HG03457 (cell line): ENCODE data around the gene MBNL1.
"Not testable (repeated sequence)": the region's sequence is repeated elsewhere in the genome, so short reads cannot be mapped to it uniquely, and the experiment has no call there.

Source experiments
- ATAC-seq: cut with Tn5 transposase; IDR thresholded peaks from one replicate; pipeline ENCODE4 v1.9.1; 2021; ENCODE audit warnings: moderate number of reproducible peaks; ENCODE audit not compliant: unreplicated experiment

Gene MBNL1

DNA sequence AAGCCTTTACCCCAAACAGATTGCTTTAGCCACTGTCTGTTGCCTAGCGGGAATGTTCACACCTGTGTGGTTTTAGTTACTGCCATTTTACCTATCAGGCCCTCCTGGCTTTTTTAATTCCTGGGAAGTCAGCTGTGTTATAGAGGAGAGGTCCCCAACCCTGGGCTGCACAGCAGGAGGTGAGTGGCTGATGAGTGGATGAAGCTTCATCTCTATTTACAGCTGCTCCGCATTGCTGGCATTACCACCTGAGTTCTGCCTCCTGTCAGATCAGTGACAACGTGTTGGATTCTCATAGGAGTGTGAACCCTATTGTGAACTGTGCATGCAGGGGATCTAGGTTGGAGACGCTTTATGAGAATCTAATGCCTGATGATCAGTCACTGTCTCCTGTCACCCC, 127.0 kb downstream of the MBNL1 start:
- ATAC-seq, result no peak

- no peak for ATAC-seq
These were observed 128.1 kb downstream of the MBNL1 start for GRCh38 chr3:152396867-152397266.

- ATAC-seq, result not testable (repeated sequence)
These were observed 128.6 kb downstream of the MBNL1 start for GRCh38 chr3:152397348-152397747.

DNA sequence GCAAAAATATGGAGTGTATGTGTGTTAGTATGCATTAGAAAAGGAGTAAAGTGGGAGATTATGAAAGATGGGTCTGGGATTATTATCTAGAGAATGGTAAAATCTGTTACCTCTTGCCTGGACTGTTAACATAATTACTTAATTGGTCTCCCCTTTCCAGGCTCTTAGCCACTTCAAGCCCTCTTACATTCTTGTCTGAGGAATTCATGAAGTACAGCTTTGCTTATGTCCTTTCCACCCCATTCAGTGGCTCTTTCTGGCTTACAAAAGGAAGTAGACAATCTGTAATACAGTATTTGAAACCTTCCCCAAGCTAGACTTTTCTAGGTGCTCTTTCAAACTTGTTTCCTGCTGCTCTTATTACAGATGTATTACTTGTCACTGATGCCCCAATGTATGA, 129.8 kb downstream of the MBNL1 start:
- no peak for ATAC-seq

- no peak for ATAC-seq
These were observed 130.6 kb downstream of the MBNL1 start for GRCh38 chr3:152399374-152399773.

- ATAC-seq, result no peak
These were observed 132.2 kb downstream of the MBNL1 start for GRCh38 chr3:152400887-152401286.

GRCh38 chr3:152402695-152403451, 134.1 kb downstream of the MBNL1 start:
- no peak for ATAC-seq

- ATAC-seq, result no peak
These were observed 134.9 kb downstream of the MBNL1 start for GRCh38 chr3:152403632-152404066.

- no peak for ATAC-seq
These were observed 136.2 kb downstream of the MBNL1 start for GRCh38 chr3:152404976-152405375.

- ATAC-seq, result no peak
These were observed 137.4 kb downstream of the MBNL1 start for GRCh38 chr3:152405915-152406802.

DNA sequence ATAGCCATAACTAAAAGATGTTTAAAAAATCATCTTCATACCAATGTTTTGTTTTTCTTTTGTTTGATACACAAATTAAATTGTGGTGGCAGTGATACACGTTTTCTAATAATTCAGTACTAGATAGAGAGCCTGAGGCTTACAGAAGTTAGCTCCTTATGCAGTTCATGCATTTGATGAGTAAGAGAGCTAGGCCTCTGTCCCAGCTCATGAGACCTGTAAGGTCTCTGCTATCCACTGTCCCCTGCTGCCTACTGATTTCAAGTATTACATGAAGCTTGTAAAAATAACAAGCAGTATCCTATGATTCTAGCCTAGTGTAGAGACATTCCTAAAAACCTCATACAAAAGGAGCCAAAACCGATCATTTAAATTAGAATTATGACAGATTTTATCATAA, 144.5 kb downstream of the MBNL1 start:
- no peak for ATAC-seq

GRCh38 chr3:152416808-152417580, 148.3 kb downstream of the MBNL1 start:
- no peak for ATAC-seq

DNA sequence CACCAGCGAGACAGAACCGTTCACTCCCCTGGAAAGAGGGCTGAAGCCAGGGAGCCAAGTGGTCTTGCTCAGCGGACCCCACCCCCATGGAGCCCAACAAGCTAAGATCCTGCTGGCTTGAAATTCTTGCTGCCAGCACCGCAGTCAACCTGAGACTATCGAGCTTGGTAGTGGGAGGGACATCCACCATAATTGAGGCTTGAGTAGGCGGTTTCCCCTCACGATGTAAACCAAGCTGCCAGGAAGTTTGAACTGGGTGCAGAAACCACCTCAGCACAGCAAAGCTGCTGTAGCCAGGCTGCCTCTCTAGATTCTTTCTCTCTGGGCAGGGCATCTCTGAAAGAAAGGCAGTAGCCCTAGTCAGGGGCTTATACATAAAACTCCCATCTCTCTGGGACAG, 151.0 kb downstream of the MBNL1 start:
- ATAC-seq, result no peak

GRCh38 chr3:152421162-152421561, 152.4 kb downstream of the MBNL1 start:
- ATAC-seq, result no peak

- ATAC-seq, result no peak
These were observed 157.7 kb downstream of the MBNL1 start for GRCh38 chr3:152426393-152426792.

DNA sequence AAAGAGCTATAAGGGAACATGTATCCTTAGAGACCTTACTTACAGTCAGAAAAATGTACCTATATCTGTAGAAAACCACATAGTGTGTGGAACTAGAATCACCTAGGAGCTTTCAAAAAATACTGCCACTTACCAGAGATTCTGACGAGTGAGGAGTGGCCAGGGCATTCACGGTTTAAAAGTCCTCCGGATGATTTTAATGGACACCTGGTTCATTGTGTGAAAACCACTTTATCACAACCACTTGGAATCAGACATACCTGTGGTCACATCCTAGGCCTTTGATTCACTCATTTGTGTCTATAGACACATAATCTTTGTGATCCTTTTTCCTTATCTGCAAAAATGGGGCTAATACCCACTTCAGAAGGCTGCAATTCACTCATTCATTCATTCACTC, 159.8 kb downstream of the MBNL1 start:
- ATAC-seq, result no peak

DNA sequence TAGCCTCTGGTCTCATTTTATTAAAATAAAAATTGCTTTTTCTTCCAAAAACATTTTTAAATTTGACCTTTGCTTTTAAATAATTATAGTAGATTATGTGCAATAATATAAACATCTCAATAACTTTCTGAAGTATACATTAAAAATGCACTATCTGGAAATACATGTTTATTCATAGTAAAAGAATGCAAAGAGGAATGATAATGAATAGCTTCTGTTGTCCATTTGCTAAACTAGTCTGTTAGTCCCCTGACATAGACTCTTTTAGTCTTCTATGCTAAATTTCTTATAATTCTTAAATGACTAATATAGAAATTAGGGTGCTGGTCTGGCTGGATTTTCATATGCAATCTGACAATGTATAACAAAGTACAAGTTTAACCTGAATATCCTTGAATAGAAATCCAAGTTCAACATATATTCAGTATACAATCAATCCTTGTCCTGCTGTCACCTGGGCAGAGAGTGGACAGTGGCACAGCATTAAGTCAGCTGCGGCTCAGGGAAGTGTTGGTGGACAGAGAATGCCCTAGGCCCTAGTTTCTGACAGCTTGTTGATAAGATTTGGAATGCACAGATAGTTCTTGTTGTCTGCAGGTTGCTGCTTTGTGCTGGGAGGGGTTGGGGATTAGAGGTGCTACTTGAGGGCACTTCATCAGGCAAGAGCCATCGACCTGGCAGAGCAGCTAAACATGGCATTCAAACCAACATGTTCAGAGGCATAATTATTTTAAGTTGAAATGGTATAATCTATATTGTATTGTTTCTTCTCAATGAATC, 161.7 kb downstream of the MBNL1 start:
- ATAC-seq, result no peak

- ATAC-seq, result no peak
These were observed 165.4 kb downstream of the MBNL1 start for GRCh38 chr3:152434142-152434541.

DNA sequence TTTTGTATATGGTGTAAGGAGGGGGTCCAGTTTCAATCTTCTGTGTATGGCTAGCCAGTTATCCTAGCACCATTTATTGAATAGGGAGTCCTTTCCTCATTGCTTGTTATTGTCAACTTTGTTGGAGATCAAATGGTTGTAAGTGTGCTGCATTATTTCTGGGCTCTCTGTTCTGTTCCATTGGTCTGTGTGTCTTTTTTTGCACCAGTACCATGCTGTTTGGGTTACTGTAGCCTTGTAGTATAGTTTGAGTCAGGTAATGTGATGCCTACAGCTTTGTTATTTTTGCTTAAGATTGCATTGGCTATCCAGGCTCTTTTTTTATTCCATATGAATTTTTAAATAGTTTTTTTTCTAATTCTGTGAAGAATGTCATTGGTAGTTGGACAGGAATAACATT, 166.5 kb downstream of the MBNL1 start:
- not testable (repeated sequence) for ATAC-seq
